ENCODE results near the gene DENND5A. TPM values are rescaled to one million over a fixed set of nuclear protein-coding genes. Genes with fewer than 3 reads are reported as not detected.
"Not testable (repeated sequence)": the region's sequence is repeated elsewhere in the genome, so short reads cannot be mapped to it uniquely, and the experiment has no call there.

DENND5A gene
- polyA plus RNA-seq, 1 donor = 28.5 TPM

- Histone ChIP-seq H3K4me3 (ENCODE audit: low read length) (no peak overlapping the region), H3K27ac (ENCODE audit: low read length) (no peak overlapping the region), H3K36me3 (ENCODE audit: control insufficient read depth, insufficient read depth, low read length) (peaks cover 12% of the 10 kb centered on the region), H3K9me3 (ENCODE audit: control insufficient read depth, low read depth, low read length) (no peaks in the 10 kb centered on the region), H3K4me1 (ENCODE audit: control insufficient read depth, insufficient read depth, low read length) (no peaks in the 10 kb centered on the region), H3K27me3 (ENCODE audit: control insufficient read depth, insufficient read depth, low read length) (no peaks in the 10 kb centered on the region)
- DNase-seq = no peak
- WGBS (ENCODE audit: insufficient coverage, low lambda C conversion rate) = no CpG with 5 or more reads among the region's 3 CpGs
Measured at GRCh38 chr11:9201372-9202162, 63.6 kb downstream of the DENND5A start.

DNA sequence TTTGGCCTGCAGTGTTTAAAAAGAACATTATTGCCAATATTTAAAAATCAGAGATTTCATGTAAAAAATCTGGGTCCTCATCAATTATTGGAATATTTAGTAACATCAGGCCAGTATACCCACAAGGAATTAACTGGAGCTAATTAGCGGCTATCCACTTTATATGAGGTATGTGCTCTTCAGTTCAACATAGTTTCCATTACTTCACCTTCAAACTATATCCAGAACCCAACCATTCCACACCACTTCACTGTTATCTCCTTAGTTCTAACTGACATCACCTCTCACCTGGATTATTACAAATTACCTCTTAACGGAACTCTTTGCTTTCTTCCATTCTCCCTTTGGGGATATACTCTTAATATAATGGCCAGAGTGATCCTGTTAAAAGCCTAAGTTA, 64.7 kb downstream of the DENND5A start:
- DNase-seq = no peak
- H3K4me3 ChIP-seq (ENCODE audit: low read length) = no peak overlapping the region
- H3K9me3 ChIP-seq (ENCODE audit: control insufficient read depth, low read depth, low read length) = no peaks in the 10 kb centered on the region
- H3K27me3 ChIP-seq (ENCODE audit: control insufficient read depth, insufficient read depth, low read length) = no peaks in the 10 kb centered on the region
- H3K4me1 ChIP-seq (ENCODE audit: control insufficient read depth, insufficient read depth, low read length) = no peaks in the 10 kb centered on the region
- WGBS (ENCODE audit: insufficient coverage, low lambda C conversion rate) = 100% methylated on average over 1 of the region's 2 CpGs
- H3K27ac ChIP-seq (ENCODE audit: low read length) = no peak overlapping the region
- peaks cover 12% of the 10 kb centered on the region for H3K36me3 ChIP-seq (ENCODE audit: control insufficient read depth, insufficient read depth, low read length)

DNA sequence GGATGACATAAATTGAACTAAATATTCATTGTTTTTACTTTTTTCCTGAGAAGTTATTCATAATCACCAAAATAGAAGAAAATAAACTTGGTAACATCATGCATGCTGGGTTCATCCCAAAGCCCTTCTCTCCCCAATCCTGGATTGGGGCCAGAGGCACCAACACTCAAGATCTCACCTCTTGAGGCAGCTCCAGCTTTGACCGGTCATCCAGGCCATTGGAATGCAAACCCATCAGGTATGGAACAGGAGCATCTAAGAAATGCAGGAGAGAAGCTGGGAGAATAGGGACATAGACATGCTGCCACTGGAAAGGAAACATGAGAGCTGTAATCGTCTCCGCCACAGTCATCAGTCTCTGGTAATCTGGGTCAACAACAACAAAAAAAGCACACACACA, 71.8 kb downstream of the DENND5A start:
- H3K36me3 ChIP-seq (ENCODE audit: control insufficient read depth, insufficient read depth, low read length) = peaks cover 6% of the 10 kb centered on the region
- no peaks in the 10 kb centered on the region for H3K27me3 ChIP-seq (ENCODE audit: control insufficient read depth, insufficient read depth, low read length)
- WGBS (ENCODE audit: insufficient coverage, low lambda C conversion rate) = no CpG with 5 or more reads among the region's 3 CpGs
- no peaks in the 10 kb centered on the region for H3K4me1 ChIP-seq (ENCODE audit: control insufficient read depth, insufficient read depth, low read length)
- H3K9me3 ChIP-seq (ENCODE audit: control insufficient read depth, low read depth, low read length) = peaks cover 3% of the 10 kb centered on the region
- H3K27ac ChIP-seq (ENCODE audit: low read length) = no peak overlapping the region
- H3K4me3 ChIP-seq (ENCODE audit: low read length) = no peak overlapping the region
- no peak for DNase-seq

GRCh38 chr11:9192561-9192960, 72.6 kb downstream of the DENND5A start:
- Histone ChIP-seq H3K27ac (ENCODE audit: low read length) (no peak overlapping the region), H3K27me3 (ENCODE audit: control insufficient read depth, insufficient read depth, low read length) (no peaks in the 10 kb centered on the region), H3K4me3 (ENCODE audit: low read length) (no peak overlapping the region), H3K9me3 (ENCODE audit: control insufficient read depth, low read depth, low read length) (peaks cover 3% of the 10 kb centered on the region), H3K4me1 (ENCODE audit: control insufficient read depth, insufficient read depth, low read length) (no peaks in the 10 kb centered on the region), H3K36me3 (ENCODE audit: control insufficient read depth, insufficient read depth, low read length) (peaks cover 6% of the 10 kb centered on the region)
- no peak for DNase-seq
- WGBS (ENCODE audit: insufficient coverage, low lambda C conversion rate) = 100% methylated on average over 1 of the region's 3 CpGs

- DNase-seq; H3K9me3 ChIP-seq (ENCODE audit: control insufficient read depth, low read depth, low read length); H3K27me3 ChIP-seq (ENCODE audit: control insufficient read depth, insufficient read depth, low read length); H3K27ac ChIP-seq (ENCODE audit: low read length); H3K36me3 ChIP-seq (ENCODE audit: control insufficient read depth, insufficient read depth, low read length); H3K4me1 ChIP-seq (ENCODE audit: control insufficient read depth, insufficient read depth, low read length); H3K4me3 ChIP-seq (ENCODE audit: low read length): not testable (repeated sequence)
- whole genome bisulfite sequencing (ENCODE audit: insufficient coverage, low lambda C conversion rate) = no CpG with 5 or more reads among the region's 5 CpGs
Measured at GRCh38 chr11:9190326-9191016, 74.7 kb downstream of the DENND5A start.

- not testable (repeated sequence) for H3K4me3 ChIP-seq (ENCODE audit: low read length); DNase-seq; H3K4me1 ChIP-seq (ENCODE audit: control insufficient read depth, insufficient read depth, low read length); H3K9me3 ChIP-seq (ENCODE audit: control insufficient read depth, low read depth, low read length); H3K27ac ChIP-seq (ENCODE audit: low read length); H3K36me3 ChIP-seq (ENCODE audit: control insufficient read depth, insufficient read depth, low read length); H3K27me3 ChIP-seq (ENCODE audit: control insufficient read depth, insufficient read depth, low read length)
- WGBS (ENCODE audit: insufficient coverage, low lambda C conversion rate) = no CpG with 5 or more reads among the region's 3 CpGs
Measured at GRCh38 chr11:9188860-9189259, 76.3 kb downstream of the DENND5A start.

- H3K9me3 ChIP-seq (ENCODE audit: control insufficient read depth, low read depth, low read length) = peaks cover 3% of the 10 kb centered on the region
- no CpG with 5 or more reads among the region's 3 CpGs for WGBS (ENCODE audit: insufficient coverage, low lambda C conversion rate)
Measured at GRCh38 chr11:9187616-9188015, 77.5 kb downstream of the DENND5A start.

DNA sequence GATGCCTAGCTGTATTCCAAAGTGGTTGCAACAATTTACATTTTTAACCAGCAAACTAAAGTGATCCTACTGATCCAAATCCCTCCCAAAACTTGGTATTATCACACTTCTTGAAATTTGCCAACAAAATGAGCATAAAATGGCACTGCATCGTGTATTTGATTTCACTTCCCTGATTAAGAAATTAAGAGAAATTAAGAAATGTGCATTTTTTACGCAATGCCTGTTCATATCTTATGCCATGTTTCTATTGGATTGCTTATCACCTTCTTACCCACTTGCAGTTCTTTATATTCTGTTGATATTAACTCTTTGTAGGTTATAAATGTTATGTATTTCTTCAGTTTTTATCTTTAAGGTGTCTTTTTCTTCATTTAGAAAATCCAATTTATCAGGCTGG, 80.6 kb downstream of the DENND5A start:
- Histone ChIP-seq H3K4me1 (ENCODE audit: control insufficient read depth, insufficient read depth, low read length) (no peaks in the 10 kb centered on the region), H3K27me3 (ENCODE audit: control insufficient read depth, insufficient read depth, low read length) (no peaks in the 10 kb centered on the region), H3K9me3 (ENCODE audit: control insufficient read depth, low read depth, low read length) (peaks cover 3% of the 10 kb centered on the region), H3K4me3 (ENCODE audit: low read length) (no peak overlapping the region), H3K27ac (ENCODE audit: low read length) (no peak overlapping the region), H3K36me3 (ENCODE audit: control insufficient read depth, insufficient read depth, low read length) (peaks cover 11% of the 10 kb centered on the region)
- no peak for DNase-seq
- WGBS (ENCODE audit: insufficient coverage, low lambda C conversion rate) = no CpG with 5 or more reads among the region's 2 CpGs

More at GRCh38 chr11:9187616-9188015, 77.5 kb downstream of the DENND5A start:
- no peak for DNase-seq
- Histone ChIP-seq H3K4me3 (ENCODE audit: low read length) (no peak overlapping the region), H3K27ac (ENCODE audit: low read length) (no peak overlapping the region), H3K4me1 (ENCODE audit: control insufficient read depth, insufficient read depth, low read length) (no peaks in the 10 kb centered on the region), H3K36me3 (ENCODE audit: control insufficient read depth, insufficient read depth, low read length) (peaks cover 6% of the 10 kb centered on the region), H3K27me3 (ENCODE audit: control insufficient read depth, insufficient read depth, low read length) (no peaks in the 10 kb centered on the region)

DNA sequence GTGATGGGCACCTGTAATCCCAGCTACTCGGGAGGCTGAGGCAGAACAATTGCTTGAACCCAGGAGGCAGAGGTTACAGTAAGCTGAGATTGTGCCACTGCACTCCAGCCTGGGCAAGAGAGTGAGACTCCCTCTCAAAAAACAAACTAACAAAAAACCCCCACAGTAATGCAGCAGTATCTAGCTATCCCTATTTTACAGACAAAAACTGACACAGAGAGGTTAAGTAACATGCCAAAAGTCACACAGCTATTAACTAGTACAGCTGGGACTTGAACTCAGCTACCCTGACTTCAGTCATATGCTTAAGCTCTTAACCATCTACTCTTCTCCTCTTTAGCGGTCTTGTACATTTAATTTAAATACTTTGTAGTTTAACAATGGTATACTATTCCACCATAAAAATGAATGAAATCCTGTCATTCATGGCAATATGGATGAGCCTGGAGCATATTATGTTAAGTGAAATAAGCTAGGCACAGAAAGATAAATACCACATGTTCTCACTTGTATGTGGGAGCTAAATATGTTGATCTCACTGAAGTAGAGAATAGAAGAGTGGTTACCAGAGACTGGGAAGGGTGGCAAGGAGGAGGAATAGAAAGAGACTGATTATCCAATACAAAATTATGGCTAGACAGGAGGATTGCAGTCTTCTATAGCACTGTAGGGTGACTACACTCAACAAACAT, 82.8 kb downstream of the DENND5A start:
- WGBS (ENCODE audit: insufficient coverage, low lambda C conversion rate) = no CpG with 5 or more reads among the region's 2 CpGs
- Histone ChIP-seq H3K27ac (ENCODE audit: low read length) (no peak overlapping the region), H3K9me3 (ENCODE audit: control insufficient read depth, low read depth, low read length) (no peaks in the 10 kb centered on the region), H3K4me1 (ENCODE audit: control insufficient read depth, insufficient read depth, low read length) (no peaks in the 10 kb centered on the region), H3K27me3 (ENCODE audit: control insufficient read depth, insufficient read depth, low read length) (no peaks in the 10 kb centered on the region), H3K36me3 (ENCODE audit: control insufficient read depth, insufficient read depth, low read length) (peaks cover 25% of the 10 kb centered on the region), H3K4me3 (ENCODE audit: low read length) (no peak overlapping the region)
- no peak for DNase-seq

GRCh38 chr11:9180784-9181183, 84.4 kb downstream of the DENND5A start:
- DNase-seq = no peak
- H3K4me3 ChIP-seq (ENCODE audit: low read length) = no peak overlapping the region
- WGBS (ENCODE audit: insufficient coverage, low lambda C conversion rate) = no CpG with 5 or more reads among the region's 4 CpGs
- H3K36me3 ChIP-seq (ENCODE audit: control insufficient read depth, insufficient read depth, low read length) = peaks cover 36% of the 10 kb centered on the region
- H3K27ac ChIP-seq (ENCODE audit: low read length) = no peak overlapping the region
- H3K27me3 ChIP-seq (ENCODE audit: control insufficient read depth, insufficient read depth, low read length) = no peaks in the 10 kb centered on the region
- no peaks in the 10 kb centered on the region for H3K9me3 ChIP-seq (ENCODE audit: control insufficient read depth, low read depth, low read length)
- H3K4me1 ChIP-seq (ENCODE audit: control insufficient read depth, insufficient read depth, low read length) = no peaks in the 10 kb centered on the region
